ENCODE data around the gene GTF3C1. TPM values are rescaled to one million over a fixed set of nuclear protein-coding genes. Genes with fewer than 3 reads are reported as not detected.

GTF3C1 gene
- total and polyA plus RNA-seq, 2 of the 8 experiments (the other 6 are each of a cell fraction or from before 2014, with no cell fraction given), result 89.3 to 126 TPM

GRCh38 chr16:27421961-27422740 is 127.6 kb downstream of the GTF3C1 start (continued):
- TF ChIP-seq PHF8 (conservative IDR thresholded peaks at IDR 0.05; ENCODE audit: low read depth, low read length), result no peak
- TF ChIP-seq POU5F1 (IDR thresholded peaks at IDR 0.05; ENCODE audit: low read depth, low read length), result no peak
- no peak for TF ChIP-seq MAX (IDR thresholded peaks at IDR 0.05)
